Caco-2 (cell line): ENCODE data around the gene ZNF471. TPM values are rescaled to one million over a fixed set of nuclear protein-coding genes. Genes with fewer than 3 reads are reported as not detected.

Experiments used
- BruUV-seq: library from RNA; stranded (reverse); fragments of 400-500 nt; replicated peaks from 2 replicates; lab custom pipeline; 2021; lab: Mats Ljungman, UMichigan
- CTCF ChIA-PET: fragments of 300-600 bp; sonication (Branson Sonifier 250); formaldehyde crosslinking; loops from one replicate; lab custom pipeline; 2022; ENCODE audit warnings: antibody characterized with exemption; lab: Charles Lee
- POLR2A ChIA-PET: fragments of 300-600 bp; sonication (Branson Sonifier 250); formaldehyde crosslinking; loops from one replicate; lab custom pipeline; 2022; ENCODE audit warnings: antibody characterized with exemption; lab: Charles Lee
- DNase-seq, 2 experiments: peaks; one replicate each; pipeline versions ENCODE4 v3.0.0 to v3.0.0-alpha.2; 2020 to 2022
- H3K27me3 ChIP-seq: replicated peaks from 2 replicates; pipeline ENCODE4 v1.6.0; 2011; ENCODE audit warnings: low read length; ENCODE audit not compliant: control insufficient read depth, insufficient read depth
- H3K36me3 ChIP-seq: 2 replicates; pipeline ENCODE4 v1.5.1; 2011; ENCODE audit warnings: low read length; ENCODE audit not compliant: control insufficient read depth, insufficient read depth
- H3K4me1 ChIP-seq: fragments of 250-450 bp; sonication (Bioruptor Pico); 2 replicates; pipeline ENCODE4 v1.5.1; 2020; ENCODE audit warnings: mild to moderate bottlenecking
- H3K4me3 ChIP-seq: 2 replicates; pipeline ENCODE4 v1.5.1; 2011; ENCODE audit warnings: low read depth, mild to moderate bottlenecking, control low read depth, low read length
- H3K9me3 ChIP-seq: fragments of 250-450 bp; sonication (Bioruptor Pico); 2 replicates; pipeline ENCODE4 v1.5.1; 2020; ENCODE audit warnings: mild to moderate bottlenecking, moderate library complexity
- H3K27ac Mint-ChIP-seq: one replicate; pipeline ENCODE4 v1.8.0; 2022; ENCODE audit warnings: mixed read lengths; ENCODE audit not compliant: unreplicated experiment
- H3K27me3 Mint-ChIP-seq: one replicate; pipeline ENCODE4 v1.8.0; 2022; ENCODE audit warnings: mixed read lengths; ENCODE audit not compliant: insufficient read depth, unreplicated experiment
- H3K36me3 Mint-ChIP-seq: one replicate; pipeline ENCODE4 v1.8.0; 2022; ENCODE audit warnings: mild to moderate bottlenecking, mixed read lengths; ENCODE audit not compliant: insufficient read depth, unreplicated experiment
- H3K4me1 Mint-ChIP-seq: one replicate; pipeline ENCODE4 v1.8.0; 2022; ENCODE audit warnings: low read depth, mixed read lengths; ENCODE audit not compliant: unreplicated experiment
- H3K4me3 Mint-ChIP-seq: one replicate; pipeline ENCODE4 v1.8.0; 2022; ENCODE audit warnings: mild to moderate bottlenecking, moderate library complexity, mixed read lengths; ENCODE audit not compliant: unreplicated experiment
- H3K9me3 Mint-ChIP-seq: one replicate; pipeline ENCODE4 v1.8.0; 2022; ENCODE audit warnings: mixed read lengths; ENCODE audit not compliant: unreplicated experiment
- CTCF ChIP-seq, 2 experiments: fragments of 200-600 bp in 1 of 2; IDR thresholded peaks; 1 replicate in 1 of 2; 2 replicates in 1 of 2; pipeline versions ENCODE4 v1.5.1 to v1.8.0; 2011 to 2022; ENCODE audit warnings: antibody characterized with exemption in 1 of 2, control low read depth in 1 of 2, inconsistent platforms in 1 of 2, low read depth in 1 of 2, low read length in 1 of 2, mild to moderate bottlenecking in 1 of 2, moderate library complexity in 1 of 2; ENCODE audit not compliant: insufficient read depth in 1 of 2, severe bottlenecking in 1 of 2, unreplicated experiment in 1 of 2
- intact Hi-C: fragments of 100-400 bp; cut with micrococcal nuclease; formaldehyde crosslinking; loops from one replicate; pipeline ENCODE4 v1.10.0; 2022; ENCODE audit not compliant: unreplicated experiment
- total RNA-seq: library from RNA; stranded (reverse); gene quantifications from 2 replicates; pipeline ENCODE4 v1.2.3, GENCODE V29; 2022

ZNF471 gene
- total RNA-seq, 1 experiment from 2014 or later: not detected

GRCh38 chr19:56537442-56537841 lies 29.8 kb downstream of the ZNF471 start:
- H3K4me3 Mint-ChIP-seq: no peak overlapping the region
- Histone ChIP-seq H3K27me3 (no peaks in the 10 kb centered on the region), H3K9me3 (peaks cover 22% of the 10 kb centered on the region), H3K4me1 (no peaks in the 10 kb centered on the region), H3K4me3 (no peak overlapping the region), H3K36me3 (no peaks in the 10 kb centered on the region)
- no peaks in the 10 kb centered on the region for H3K27me3 Mint-ChIP-seq
- no TSS peak for BruUV-seq
- peaks cover 49% of the 10 kb centered on the region for H3K9me3 Mint-ChIP-seq
- no peaks in the 10 kb centered on the region for H3K4me1 Mint-ChIP-seq
- no peak for DNase-seq
- intact Hi-C loops: no loop called here
- no peak for TF ChIP-seq CTCF (IDR thresholded peaks at IDR 0.05; ENCODE audit: insufficient read depth in 1 of 2, low read depth in 1 of 2, low read length in 1 of 2, severe bottlenecking in 1 of 2, unreplicated experiment in 1 of 2)
- ChIA-PET CTCF (no interaction called here), POLR2A (no interaction called here)
- no peaks in the 10 kb centered on the region for H3K36me3 Mint-ChIP-seq
- H3K27ac Mint-ChIP-seq: no peak overlapping the region

- POLR2A ChIA-PET: no interaction called here
- Mint-ChIP-seq H3K36me3 (no peaks in the 10 kb centered on the region), H3K27ac (no peak overlapping the region), H3K27me3 (no peaks in the 10 kb centered on the region), H3K4me3 (no peak overlapping the region), H3K9me3 (peaks cover 40% of the 10 kb centered on the region), H3K4me1 (no peaks in the 10 kb centered on the region)
- Histone ChIP-seq H3K4me3 (no peak overlapping the region), H3K4me1 (no peaks in the 10 kb centered on the region), H3K36me3 (no peaks in the 10 kb centered on the region), H3K27me3 (no peaks in the 10 kb centered on the region), H3K9me3 (peaks cover 27% of the 10 kb centered on the region)
- no peak for DNase-seq
- TF ChIP-seq CTCF (IDR thresholded peaks at IDR 0.05; ENCODE audit: insufficient read depth in 1 of 2, low read depth in 1 of 2, low read length in 1 of 2, severe bottlenecking in 1 of 2, unreplicated experiment in 1 of 2): no peak
- intact Hi-C loops: no loop called here
- CTCF ChIA-PET: no interaction called here
- no TSS peak for BruUV-seq
These were observed 30.7 kb downstream of the ZNF471 start for GRCh38 chr19:56538254-56538760.

- no peaks in the 10 kb centered on the region for H3K4me1 Mint-ChIP-seq
- H3K4me3 Mint-ChIP-seq: no peak within 1 kb of the TSS
- Histone ChIP-seq H3K4me1 (no peaks in the 10 kb centered on the region), H3K4me3 (no peak within 1 kb of the TSS), H3K9me3 (peaks cover 30% of the 10 kb centered on the region), H3K27me3 (no peaks in the 10 kb centered on the region), H3K36me3 (no peaks in the 10 kb centered on the region)
- no peak for TF ChIP-seq CTCF (IDR thresholded peaks at IDR 0.05; ENCODE audit: insufficient read depth in 1 of 2, low read depth in 1 of 2, low read length in 1 of 2, severe bottlenecking in 1 of 2, unreplicated experiment in 1 of 2)
- no peaks in the 10 kb centered on the region for H3K36me3 Mint-ChIP-seq
- no TSS peak for BruUV-seq
- no peak for DNase-seq
- no peaks in the 10 kb centered on the region for H3K27me3 Mint-ChIP-seq
- POLR2A ChIA-PET: no interaction called here
- CTCF ChIA-PET: no interaction called here
- intact Hi-C loops: no loop called here
- peaks cover 37% of the 10 kb centered on the region for H3K9me3 Mint-ChIP-seq
- no peak within 1 kb of the TSS for H3K27ac Mint-ChIP-seq
These were observed 31.2 kb downstream of the ZNF471 start, which contains the start of gene ZFP28 for GRCh38 chr19:56538761-56539263. ZFP28 (plus strand) TSS chr19:56538948; CDS start chr19:56539019, 71 bp downstream.
